ENCODE results near the gene SGSM2. TPM values are rescaled to one million over a fixed set of nuclear protein-coding genes. Genes with fewer than 3 reads are reported as not detected.

SGSM2 gene
- total RNA-seq, 1 donor = 29.8 TPM

DNA sequence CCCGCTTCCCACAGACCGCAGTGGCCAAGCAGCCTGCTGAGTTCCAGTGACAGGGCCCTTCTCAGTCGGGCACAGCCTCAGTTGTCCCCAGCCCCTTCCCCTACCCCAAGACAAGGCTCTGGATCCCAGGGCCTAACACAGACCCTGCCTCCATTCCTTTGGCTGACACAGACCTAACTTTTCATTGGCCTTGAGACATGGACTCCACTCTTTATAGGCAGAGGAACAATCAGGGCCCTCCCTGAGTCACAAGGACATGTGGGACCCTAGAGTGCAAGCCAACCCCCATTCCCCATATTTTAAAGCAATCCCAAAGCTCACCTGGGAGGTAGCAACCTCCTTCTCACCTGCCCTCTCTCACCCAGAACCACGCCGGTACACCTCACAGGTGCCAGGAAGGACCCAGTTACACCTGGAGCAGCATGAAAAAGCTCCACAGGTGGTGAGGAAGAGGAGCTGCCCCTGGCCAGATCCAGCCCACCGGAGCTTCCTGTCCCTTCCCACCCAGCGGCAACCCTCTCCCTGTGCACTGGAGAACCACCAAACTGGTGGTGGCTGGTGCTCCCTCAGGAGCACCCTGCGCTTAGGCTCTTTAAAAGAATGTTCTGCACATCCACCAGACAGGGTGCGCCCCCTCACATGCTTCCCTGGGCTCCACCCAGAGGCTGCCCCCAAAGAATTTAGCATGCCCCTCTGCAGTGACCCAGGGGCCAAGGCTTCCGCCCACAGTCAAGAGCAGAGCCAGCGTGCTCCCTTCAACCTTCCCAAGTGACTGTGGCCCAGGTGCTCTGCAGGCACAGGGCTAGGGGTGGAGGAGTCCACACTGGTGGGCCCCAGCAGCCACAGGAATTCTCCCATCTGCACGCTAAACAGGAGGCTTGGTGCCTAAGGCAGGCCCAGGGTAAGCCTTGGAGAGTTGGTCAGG lies 60.2 kb downstream of the SGSM2 start:
- DNase-seq (ENCODE audit: low read depth) = no peak
- TF ChIP-seq, protein P1, sequence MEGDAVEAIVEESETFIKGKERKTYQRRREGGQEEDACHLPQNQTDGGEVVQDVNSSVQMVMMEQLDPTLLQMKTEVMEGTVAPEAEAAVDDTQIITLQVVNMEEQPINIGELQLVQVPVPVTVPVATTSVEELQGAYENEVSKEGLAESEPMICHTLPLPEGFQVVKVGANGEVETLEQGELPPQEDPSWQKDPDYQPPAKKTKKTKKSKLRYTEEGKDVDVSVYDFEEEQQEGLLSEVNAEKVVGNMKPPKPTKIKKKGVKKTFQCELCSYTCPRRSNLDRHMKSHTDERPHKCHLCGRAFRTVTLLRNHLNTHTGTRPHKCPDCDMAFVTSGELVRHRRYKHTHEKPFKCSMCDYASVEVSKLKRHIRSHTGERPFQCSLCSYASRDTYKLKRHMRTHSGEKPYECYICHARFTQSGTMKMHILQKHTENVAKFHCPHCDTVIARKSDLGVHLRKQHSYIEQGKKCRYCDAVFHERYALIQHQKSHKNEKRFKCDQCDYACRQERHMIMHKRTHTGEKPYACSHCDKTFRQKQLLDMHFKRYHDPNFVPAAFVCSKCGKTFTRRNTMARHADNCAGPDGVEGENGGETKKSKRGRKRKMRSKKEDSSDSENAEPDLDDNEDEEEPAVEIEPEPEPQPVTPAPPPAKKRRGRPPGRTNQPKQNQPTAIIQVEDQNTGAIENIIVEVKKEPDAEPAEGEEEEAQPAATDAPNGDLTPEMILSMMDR (IDR thresholded peaks at IDR 0.05; ENCODE audit: insufficient read depth, low read depth, low read length) = no peak
- H3K4me3 ChIP-seq (ENCODE audit: low read depth, low read length) = peak overlapping the region; percentile 37

DNA sequence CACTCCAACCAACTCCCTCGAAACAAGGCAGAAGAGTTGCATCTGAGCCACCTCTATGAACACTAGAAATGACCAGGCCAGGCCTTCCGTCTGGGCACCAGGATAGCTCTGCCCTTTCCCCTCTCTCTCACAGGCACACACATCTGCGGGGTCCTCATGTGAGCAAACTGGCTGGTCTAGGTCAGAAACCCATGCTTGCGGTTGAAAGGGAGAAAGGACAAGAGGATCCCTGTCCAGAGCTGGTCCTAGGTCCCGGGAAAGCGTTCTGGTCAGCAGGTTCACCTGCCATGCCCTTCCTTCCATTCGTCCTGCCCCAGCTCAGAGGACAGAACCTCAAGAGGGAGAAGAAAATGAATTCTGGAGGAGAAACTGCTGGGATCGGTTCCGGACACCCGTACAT lies 60.9 kb downstream of the SGSM2 start:
- H3K4me3 ChIP-seq (ENCODE audit: low read depth, low read length) = peak overlapping the region; percentile 47

DNA sequence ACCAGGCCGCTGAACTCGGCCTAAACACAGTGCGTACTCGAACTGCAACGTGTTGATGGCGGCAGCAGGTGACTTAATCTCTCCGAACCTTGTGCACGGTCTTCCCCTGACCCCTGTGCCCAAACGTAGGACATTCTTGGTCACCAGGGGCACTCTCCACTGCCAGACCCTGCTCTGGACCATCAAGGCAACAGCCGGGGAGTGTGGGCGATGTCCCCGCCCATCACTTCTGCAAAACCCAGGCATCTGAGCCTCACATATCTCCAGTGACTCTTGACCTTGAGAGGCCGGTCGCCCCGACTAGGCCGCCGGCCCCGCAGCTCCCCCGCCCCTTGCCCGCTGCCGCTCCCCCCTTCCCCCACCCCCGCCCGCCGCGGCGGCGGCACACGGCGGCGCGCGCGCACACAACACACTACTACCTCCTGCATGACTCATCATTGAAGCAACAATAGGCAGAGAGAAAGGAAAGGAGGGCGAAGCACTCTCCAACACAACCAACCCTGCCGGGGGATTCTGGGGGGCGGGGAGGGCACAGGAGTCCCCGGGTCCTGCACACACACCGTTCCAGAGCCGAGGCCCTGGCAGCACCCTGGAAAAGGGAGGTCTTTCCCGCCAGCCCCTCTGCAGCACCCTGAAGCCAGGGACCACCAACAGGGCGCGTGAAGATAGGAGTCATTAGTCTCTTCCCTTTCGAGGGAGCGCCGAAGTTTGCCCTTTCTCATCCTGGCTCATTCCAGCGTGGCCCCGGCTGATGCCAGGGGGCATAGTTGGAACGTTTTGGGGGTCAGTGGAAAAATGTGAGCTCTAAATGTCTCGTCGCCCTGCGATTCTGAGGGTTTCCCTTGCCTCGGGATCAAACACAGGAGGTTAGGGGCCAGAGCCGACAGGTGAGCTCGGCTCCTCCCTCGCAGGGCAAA lies 61.6 kb downstream of the SGSM2 start:
- TF ChIP-seq, protein P1 (IDR thresholded peaks at IDR 0.05; ENCODE audit: insufficient read depth, low read depth, low read length) = no peak
- peak; percentile 80 for DNase-seq (ENCODE audit: low read depth)

More for the DNA sequence above, 60.9 kb downstream of the SGSM2 start:
- TF ChIP-seq, protein P1 (IDR thresholded peaks at IDR 0.05; ENCODE audit: insufficient read depth, low read depth, low read length) = no peak
- DNase-seq (ENCODE audit: low read depth) = no peak

DNA sequence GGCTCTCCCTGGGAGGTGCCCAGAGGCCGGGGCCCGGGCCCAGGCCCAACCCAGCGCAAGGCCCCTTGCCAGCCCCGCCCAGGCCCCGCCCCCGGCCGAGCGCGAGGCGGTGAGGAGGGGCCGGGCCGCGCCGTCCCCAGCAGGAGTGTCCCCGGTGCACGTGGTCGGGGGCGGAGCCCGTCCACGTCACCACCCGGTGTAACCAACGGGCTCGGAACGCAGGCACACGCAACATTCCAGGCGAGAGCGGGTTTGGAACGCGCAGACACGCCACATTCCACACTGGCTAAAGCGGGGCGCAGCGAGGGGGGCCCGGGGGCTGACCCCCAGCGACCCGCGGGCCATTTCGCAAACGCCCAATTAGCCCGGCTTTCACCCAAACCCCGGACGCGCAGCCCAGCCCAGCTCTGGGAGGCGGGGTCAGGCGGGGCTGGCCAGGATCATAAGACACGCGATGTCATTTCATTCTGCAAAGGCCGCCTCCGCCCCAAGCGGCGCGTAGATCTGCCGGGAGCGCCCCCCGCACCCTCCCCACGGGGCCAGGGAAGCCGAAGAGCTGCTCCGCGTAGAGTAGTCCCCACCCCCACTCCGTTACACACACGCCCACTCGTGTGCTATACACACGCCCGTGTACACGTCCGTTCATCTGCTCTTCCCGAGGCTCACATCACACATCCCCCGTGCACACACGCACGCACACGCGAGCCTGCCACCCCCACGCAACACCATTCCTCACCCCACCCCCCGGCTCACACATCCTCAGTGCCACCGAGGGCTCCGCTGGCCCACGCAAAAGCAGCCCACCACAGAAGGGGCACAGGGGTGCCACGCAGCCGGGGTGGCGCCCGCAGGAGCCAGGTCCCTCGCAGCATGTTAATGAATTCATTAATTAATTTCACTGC lies 62.5 kb downstream of the SGSM2 start:
- TF ChIP-seq, protein P1 (IDR thresholded peaks at IDR 0.05; ENCODE audit: insufficient read depth, low read depth, low read length) = no peak
- H3K4me3 ChIP-seq (ENCODE audit: low read depth, low read length) = peak overlapping the region; percentile 97
- DNase-seq (ENCODE audit: low read depth) = peak; percentile 98

More for the DNA sequence above, 61.6 kb downstream of the SGSM2 start:
- peak overlapping the region; percentile 97 for H3K4me3 ChIP-seq (ENCODE audit: low read depth, low read length)

DNA sequence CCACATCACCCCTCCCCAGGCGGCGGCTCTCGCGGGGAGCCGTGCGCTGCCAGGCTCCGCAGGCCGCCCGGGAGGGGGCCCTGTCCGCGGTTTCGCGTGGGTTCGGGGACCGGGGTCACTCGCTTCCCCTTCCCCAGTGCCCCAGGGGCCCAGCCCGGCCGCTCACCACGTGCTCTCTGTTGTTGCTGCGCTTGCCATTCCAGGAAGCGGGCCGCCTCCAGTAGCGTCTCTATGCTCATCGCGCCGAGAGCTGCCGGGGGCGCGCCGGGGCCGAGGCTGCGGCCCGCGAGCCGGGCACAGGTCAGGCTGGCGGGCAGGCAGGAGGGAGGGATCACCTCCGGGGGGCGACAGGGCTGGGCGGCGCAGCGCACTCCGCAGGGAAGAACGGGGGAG lies 63.2 kb downstream of the SGSM2 start:
- peak; percentile 64 for DNase-seq (ENCODE audit: low read depth)
- H3K4me3 ChIP-seq (ENCODE audit: low read depth, low read length) = peak overlapping the region; percentile 97
- TF ChIP-seq, protein P1 (IDR thresholded peaks at IDR 0.05; ENCODE audit: insufficient read depth, low read depth, low read length) = no peak

All from fibroblast of villous mesenchyme (primary cell).